Fibroblast of lung (primary cell): Measurements from ENCODE around the gene TENM3.

Experiments used
- CTCF ChIP-seq, 2 donors: IDR thresholded peaks in 1 of 2; conservative IDR thresholded peaks in 1 of 2; 1 replicate in 1 of 2; 2 replicates in 1 of 2; pipeline ENCODE4 v1.5.1; 2011 to 2012; ENCODE audit warnings: low read length in 2 of 2, control low read depth in 1 of 2, inconsistent platforms in 1 of 2, low read depth in 1 of 2, mild to moderate bottlenecking in 1 of 2
- EZH2 ChIP-seq: IDR thresholded peaks from 2 replicates; pipeline ENCODE4 v1.5.1; 2012; ENCODE audit warnings: low read length, control low read depth, mild to moderate bottlenecking; ENCODE audit errors: missing control alignments

GRCh38 chr4:182348779-182349326 lies 105.7 kb downstream of the TENM3 start:
- TF ChIP-seq CTCF (conservative IDR thresholded peaks at IDR 0.05 in 1 of 2, IDR thresholded peaks at IDR 0.05 in 1 of 2; ENCODE audit: low read depth in 1 of 2, low read length in 2 of 2) (no peak), EZH2 (no peak)
